ENCODE results near the gene COX17.

COX17 gene

GRCh38 chr3:119675188-119675874 is 1.9 kb downstream of the COX17 start:
- no peak for DNase-seq (ENCODE audit: low read depth, low spot score)

GRCh38 chr3:119673875-119674274 is 3.3 kb downstream of the COX17 start:
- DNase-seq (ENCODE audit: low read depth, low spot score): no peak

- no peak for DNase-seq (ENCODE audit: low read depth, low spot score)
These were observed 4.4 kb downstream of the COX17 start for GRCh38 chr3:119672776-119673175.

DNA sequence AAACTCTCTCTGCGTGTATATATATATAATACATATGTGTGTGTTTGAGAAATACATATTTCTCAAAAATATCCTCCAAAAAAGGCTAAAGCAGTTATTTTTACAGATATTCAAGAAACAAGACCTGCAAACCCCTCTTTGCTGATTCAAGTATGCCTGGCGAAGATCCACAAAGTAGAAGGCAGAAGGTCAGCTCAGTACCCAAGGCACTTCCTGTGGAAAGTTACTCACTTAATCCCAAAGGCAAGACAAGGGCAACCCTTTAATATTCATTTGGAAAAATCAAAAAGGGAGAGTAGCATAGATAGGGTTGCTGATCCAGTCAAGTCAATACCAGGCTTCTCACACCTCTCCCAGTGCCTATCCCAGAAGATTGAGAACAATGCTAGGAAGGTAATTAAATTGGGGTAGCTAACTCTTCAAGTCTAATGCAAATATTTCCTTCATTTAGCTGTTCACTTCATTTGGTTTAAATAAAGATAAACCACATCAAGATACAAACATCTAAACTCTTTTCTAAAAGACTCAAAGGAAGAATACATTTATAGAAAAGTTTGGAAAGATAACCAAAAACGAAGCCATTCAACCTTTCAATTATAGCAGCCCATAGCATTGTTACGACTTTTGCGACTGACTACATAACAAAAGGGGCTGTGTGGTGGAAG is 7.2 kb downstream of the COX17 start:
- DNase-seq (ENCODE audit: low read depth, low spot score): no peak

DNA sequence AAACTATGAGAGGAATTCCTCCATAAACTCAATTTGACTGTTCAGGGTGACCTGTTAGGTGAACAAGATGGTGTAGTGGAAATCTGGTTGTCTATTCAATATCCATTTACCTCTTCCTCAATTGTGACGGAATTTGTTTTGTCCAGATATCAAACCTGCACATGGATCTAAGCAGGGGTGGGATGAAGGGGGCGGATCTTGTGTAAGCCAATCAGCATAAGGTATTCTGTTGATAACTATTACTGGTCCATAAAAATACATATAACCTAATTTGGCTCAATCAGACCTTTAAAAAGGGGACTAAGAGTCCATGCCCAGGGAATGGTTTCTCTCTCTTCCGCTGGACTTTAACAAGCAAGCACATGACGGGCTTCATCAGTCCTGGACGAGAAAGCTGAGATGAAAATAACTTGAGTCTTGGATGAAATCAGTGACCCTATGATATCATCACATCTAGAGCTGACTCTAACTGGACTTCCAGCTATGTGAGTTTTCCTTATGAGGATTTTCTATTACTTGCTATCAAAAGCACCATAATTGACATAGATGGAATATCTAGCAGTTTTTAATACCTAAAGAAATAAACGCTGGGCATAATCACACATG is 11.1 kb downstream of the COX17 start:
- no peak for DNase-seq (ENCODE audit: low read depth, low spot score)

DNA sequence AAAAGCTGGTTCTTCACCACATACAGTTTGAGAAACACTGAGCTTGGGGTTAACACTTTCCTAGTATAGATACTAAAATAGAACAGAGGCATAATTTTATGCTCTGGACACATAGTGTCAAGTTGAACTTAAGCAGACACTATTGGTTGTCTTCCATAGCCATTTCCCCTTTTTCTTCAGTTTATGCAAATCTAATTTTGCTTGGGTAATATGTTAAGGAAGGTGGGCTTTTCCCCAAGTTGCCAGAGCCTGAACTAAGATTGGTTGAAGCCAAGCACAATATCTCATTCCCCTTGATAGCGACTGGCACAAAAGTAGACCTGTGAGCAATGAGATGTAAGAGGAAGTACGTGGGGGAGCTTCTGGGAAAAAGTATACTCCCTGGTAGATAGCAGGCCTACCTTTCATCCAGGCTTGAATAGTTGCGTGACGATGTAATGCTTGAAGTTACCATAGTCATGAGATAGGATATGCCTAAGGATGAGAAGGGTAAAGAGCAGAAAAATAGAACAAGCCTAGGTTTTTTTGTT is 12.3 kb downstream of the COX17 start:
- no peak for DNase-seq (ENCODE audit: low read depth, low spot score)

- no peak for DNase-seq (ENCODE audit: low read depth, low spot score)
These were observed 12.8 kb downstream of the COX17 start for GRCh38 chr3:119664370-119664769.

DNA sequence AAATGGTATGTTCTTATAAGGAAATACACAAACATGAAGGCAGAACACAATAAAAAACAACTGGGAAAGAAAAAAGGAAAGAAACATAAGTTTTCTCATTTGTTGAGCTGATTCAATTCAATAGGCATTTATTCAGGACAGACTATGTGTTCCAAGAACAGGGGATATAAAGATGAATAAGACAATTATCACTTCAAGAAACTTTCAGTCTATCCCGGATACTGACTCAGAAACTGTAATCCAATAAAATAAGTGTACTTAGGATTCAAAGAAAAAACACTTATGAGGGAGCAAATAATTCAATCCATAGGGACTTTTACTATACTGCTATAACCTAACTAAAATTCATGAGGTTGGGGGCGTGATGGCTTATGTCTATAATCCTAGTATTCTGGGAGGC is 13.3 kb downstream of the COX17 start:
- no peak for DNase-seq (ENCODE audit: low read depth, low spot score)

GRCh38 chr3:119662604-119663373 is 14.4 kb downstream of the COX17 start:
- DNase-seq (ENCODE audit: low read depth, low spot score): no peak

DNA sequence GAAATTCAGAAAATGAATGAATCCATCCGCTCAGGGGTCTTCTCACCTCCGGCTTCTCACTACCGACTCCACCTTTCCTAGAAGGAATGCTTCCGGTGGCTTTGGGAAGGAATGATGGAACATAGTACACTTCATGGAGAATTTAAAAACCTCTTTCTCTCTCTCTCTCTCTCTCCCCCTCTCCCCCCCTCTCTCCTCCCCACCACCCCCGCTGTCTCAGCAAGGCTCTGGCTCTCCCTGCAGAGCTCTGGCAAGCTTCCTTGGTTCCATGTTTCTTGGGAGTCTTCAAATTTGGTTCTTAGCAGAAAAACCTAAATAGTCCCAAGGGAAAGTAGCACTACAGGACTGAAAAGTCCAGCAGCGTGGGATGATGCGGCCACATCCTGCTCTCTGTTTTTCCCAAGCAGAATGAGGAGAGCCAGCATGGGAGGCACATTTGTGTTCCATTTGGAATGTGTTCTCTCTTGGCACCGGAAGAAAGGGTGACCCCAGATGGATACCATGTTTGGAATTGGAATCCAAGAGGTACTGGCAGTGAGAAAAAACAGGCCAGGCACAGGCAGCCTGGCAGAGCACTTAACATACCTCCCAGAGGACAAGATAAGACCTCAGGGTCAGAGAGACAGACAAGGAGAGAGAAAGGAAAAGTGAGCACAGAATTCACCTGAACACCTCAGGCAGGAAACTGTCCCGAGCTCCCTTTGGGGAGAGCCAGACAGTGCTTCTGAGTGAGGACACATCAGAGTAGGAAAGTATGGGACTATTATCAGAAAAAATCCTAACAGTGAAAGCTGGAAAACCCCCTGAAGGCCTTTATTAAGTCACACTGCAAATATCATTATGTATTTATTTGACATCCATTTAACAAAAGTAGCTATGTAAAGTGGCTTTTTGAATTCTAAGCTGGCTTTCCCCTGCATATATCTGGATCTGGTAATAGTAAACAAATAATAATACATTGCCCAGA is 16.4 kb downstream of the COX17 start, which contains the start of gene POPDC2:
TSS of gene POPDC2 (minus strand) at position 116 of the 967 bp plus-strand sequence. CDS start 166 bp downstream, outside the sequence.
- no peak for DNase-seq (ENCODE audit: low read depth, low spot score)

DNA sequence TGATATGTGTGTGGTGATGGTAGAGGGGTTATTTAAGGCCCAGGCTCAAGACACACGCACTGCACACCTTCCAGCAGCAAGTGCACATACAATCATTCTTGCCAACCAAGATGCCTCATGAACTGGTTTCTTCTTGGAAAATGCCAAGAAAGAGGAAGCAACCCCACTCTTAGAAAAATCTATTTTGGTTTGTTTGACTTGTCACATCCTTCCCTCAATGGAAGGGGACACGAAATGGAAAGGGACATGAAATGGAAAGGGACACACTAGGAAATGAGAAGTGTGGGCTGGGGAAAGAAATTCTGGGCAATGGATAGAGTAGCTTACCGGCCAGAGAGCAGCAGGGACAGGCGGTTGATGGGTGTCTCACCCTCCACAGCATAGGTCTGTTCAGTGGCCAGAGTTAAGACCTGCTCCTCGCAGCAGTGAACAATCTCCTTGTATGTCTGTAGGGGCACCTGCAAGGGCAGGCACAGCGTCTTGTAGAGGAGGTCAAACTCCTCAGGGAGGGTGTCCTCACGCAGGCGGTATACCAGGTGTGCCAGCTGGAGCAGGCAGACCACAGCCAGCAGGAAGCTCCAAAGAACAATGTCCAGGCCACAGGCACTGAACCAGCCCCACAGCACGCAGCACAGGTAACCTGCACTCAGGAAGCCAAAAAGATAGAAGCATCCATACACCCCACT is 17.5 kb downstream of the COX17 start:
- no peak for DNase-seq (ENCODE audit: low read depth, low spot score)

DNA sequence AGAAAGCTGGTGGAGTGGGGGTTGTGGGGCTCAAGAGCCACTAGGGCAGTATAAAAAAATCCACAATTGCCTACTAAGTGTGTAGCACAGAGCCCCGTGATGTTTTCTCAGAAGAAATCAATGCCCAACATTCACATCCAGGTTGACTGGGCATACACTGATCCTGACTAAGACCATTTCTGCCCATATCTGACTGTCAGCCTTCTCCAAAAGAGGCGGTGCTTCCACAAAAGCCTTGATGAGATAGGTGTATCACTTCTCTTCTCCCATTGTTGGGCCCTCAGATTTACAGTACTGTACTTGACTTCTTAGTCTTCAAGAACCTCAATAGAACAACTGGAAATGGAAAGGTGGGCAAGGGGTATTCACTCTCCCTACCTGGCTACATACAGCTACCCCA is 18.2 kb downstream of the COX17 start:
- DNase-seq (ENCODE audit: low read depth, low spot score): no peak

DNA sequence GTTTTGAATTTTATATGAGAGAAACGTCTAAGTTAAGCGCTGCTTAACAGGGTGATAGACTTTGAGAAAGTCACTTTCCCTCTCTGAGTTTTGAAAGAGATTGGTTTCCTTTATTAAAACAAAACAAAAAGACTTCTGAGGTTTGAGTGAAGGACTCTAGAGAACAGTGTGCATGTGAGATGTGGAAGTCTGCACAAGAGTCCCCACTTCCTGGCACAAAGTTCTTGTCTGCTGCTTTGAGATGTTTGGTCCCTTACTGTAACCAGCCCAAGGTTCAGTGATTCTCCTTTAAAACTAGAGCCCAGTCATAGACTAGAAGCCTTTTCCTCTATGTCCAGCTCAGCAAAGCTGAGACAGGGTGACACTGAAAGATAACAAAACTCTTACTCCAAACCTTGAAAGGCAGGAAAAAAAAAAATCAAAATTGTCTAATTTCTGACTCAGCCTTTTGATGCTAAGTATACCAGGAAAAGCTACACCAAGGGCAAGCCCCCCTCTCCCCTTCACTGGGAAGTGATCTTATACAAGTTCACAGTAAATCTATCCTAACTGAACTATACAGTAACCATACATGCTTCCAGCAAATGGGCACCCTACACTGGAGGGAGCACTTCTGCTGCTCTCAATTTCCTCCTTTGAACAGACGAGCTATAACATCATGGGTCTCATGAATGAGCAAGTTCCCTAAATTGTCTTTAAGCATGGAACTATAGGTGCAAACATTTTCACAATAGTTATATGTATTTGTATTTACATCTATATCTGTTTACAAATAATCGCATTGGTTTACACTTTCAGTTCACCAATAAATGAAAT is 19.1 kb downstream of the COX17 start:
- DNase-seq (ENCODE audit: low read depth, low spot score): no peak

GRCh38 chr3:119653876-119654275 is 23.3 kb downstream of the COX17 start:
- no peak for DNase-seq (ENCODE audit: low read depth, low spot score)

DNA sequence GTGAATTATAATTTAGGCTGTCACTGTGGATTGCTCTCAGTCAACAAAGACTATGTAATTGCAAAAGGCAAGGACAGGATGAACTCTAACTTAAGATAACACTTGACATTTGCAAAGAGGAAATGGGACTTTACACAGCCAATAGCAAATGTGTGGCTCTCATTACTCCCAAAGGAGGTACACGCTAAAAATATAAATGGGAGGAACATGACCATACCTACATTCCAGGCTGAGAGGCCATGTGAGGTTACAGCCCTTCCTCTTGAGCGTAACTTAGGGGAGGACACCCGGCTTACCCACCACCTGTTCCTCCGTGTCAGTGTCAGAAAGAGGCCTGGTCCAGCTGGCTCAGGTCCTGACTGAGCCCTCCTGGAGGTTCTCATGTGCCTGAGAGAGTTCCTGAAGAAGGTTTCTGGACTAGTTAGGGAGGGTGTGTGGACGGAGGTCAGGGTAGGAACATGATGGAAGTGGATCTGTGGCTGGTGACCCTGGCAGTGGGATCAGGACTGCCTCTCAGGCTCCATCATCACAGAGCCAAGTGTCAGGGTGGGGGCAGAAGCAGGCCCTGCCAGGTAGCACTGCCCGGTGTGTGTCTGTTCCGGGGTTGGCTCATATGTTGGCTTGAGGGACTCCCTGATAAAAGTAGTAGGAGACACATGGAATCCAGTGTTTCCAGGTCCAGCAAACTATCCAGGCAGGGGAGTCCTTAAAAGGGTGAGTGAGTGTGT is 24.7 kb downstream of the COX17 start:
- DNase-seq (ENCODE audit: low read depth, low spot score): no peak

DNA sequence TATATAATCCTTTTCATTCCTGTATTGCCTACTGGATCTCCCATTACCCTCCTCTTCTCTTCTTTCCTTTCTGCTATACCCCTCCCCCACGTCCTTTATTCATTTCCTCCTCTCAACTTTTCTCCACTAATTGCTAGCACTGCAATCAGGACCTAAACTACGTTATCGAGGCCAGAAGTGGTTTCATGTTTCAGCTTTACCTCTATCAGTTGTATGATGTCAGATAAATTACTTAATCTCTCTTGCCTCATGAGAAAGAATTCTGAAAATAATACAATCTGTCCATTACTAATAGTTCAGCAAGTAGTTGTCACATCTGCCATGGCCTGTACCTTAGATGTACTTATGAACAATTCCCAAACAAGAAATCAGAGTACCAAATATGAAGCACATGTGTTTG is 27.4 kb downstream of the COX17 start:
- no peak for DNase-seq (ENCODE audit: low read depth, low spot score)

GRCh38 chr3:119647843-119648575 is 29.2 kb downstream of the COX17 start:
- no peak for DNase-seq (ENCODE audit: low read depth, low spot score)

- DNase-seq (ENCODE audit: low read depth, low spot score): no peak
These were observed 30.0 kb downstream of the COX17 start for GRCh38 chr3:119647171-119647570.
